CD4-positive, alpha-beta T cell (primary cell): ENCODE results near the gene HMCN1. TPM values are rescaled to one million over a fixed set of nuclear protein-coding genes. Genes with fewer than 3 reads are reported as not detected.

ENCODE experiments used
- ATAC-seq: fragments of 200-7000 bp; cut with Tn5 transposase; one replicate; pipeline ENCODE4 v1.10.0; 2022; ENCODE audit warnings: mild to moderate bottlenecking; ENCODE audit not compliant: poor library complexity
- CTCF ChIA-PET: fragments of 350-600 bp; sonication (Branson Sonifier 250); formaldehyde crosslinking; loops from one replicate; lab custom pipeline; 2021; ENCODE audit warnings: antibody characterized with exemption, inconsistent platforms; lab: Charles Lee
- POLR2A ChIA-PET: fragments of 350-600 bp; sonication (Branson Sonifier 250); formaldehyde crosslinking; loops from one replicate; lab custom pipeline; 2021; ENCODE audit warnings: antibody characterized with exemption, inconsistent platforms; lab: Charles Lee
- DNase-seq, 14 experiments: peaks; one replicate each; pipeline ENCODE4 v3.0.0-alpha.2; 2013 to 2020; ENCODE audit warnings: mixed read lengths in 2 of 14
- H3K27ac ChIP-seq, 2 donors: one replicate each; pipeline versions ENCODE4 v1.5.1 to v1.7.0; 2013; ENCODE audit warnings: low read length in 2 of 2, low read depth in 1 of 2, mild to moderate bottlenecking in 1 of 2
- H3K27me3 ChIP-seq, 2 experiments: 1 replicate in 1 of 2; 2 replicates in 1 of 2; pipeline versions ENCODE4 v1.6.1 to v1.7.0; 2013; ENCODE audit warnings: low read length in 2 of 2, control low read depth in 1 of 2, mild to moderate bottlenecking in 1 of 2, moderate library complexity in 1 of 2; ENCODE audit not compliant: insufficient read depth in 2 of 2, control insufficient read depth in 1 of 2
- H3K36me3 ChIP-seq: one replicate; pipeline ENCODE4 v1.6.1; 2013; ENCODE audit warnings: low read length, control low read depth; ENCODE audit not compliant: insufficient read depth
- H3K4me1 ChIP-seq: one replicate; pipeline ENCODE4 v1.6.1; 2013; ENCODE audit warnings: low read length, control low read depth; ENCODE audit not compliant: insufficient read depth
- H3K4me3 ChIP-seq: one replicate; pipeline ENCODE4 v1.5.1; 2013; ENCODE audit warnings: mild to moderate bottlenecking, low read length, moderate library complexity
- H3K9me3 ChIP-seq, 2 experiments: 1 replicate in 1 of 2; 2 replicates in 1 of 2; pipeline versions ENCODE4 v1.6.1 to v1.7.0; 2013; ENCODE audit warnings: low read length in 2 of 2, mild to moderate bottlenecking in 2 of 2, control low read depth in 1 of 2, moderate library complexity in 1 of 2; ENCODE audit not compliant: control insufficient read depth in 1 of 2, insufficient read depth in 1 of 2
- H3K27ac Mint-ChIP-seq: one replicate; pipeline ENCODE4 v1.8.0; 2020; ENCODE audit warnings: mixed read lengths
- H3K27me3 Mint-ChIP-seq: one replicate; pipeline ENCODE4 v1.8.0; 2021; ENCODE audit warnings: mixed read lengths
- H3K36me3 Mint-ChIP-seq: one replicate; pipeline ENCODE4 v1.8.0; 2021; ENCODE audit warnings: low read depth, mixed read lengths
- H3K4me1 Mint-ChIP-seq: one replicate; pipeline ENCODE4 v1.8.0; 2021; ENCODE audit warnings: low read depth, mixed read lengths
- H3K4me3 Mint-ChIP-seq: one replicate; pipeline ENCODE4 v1.8.0; 2020; ENCODE audit warnings: mild to moderate bottlenecking, mixed read lengths
- H3K9me3 Mint-ChIP-seq: one replicate; pipeline ENCODE4 v1.8.0; 2020; ENCODE audit warnings: mixed read lengths
- intact Hi-C, 2 experiments: fragments of 100-400 bp; cut with DNase I in 1 of 2; cut with micrococcal nuclease in 1 of 2; formaldehyde crosslinking; loops; one replicate each; pipeline versions ENCODE4 v1.15.1 to v1.9.0; 2023 to 2025; cut with DNase I, micrococcal nuclease
- total RNA-seq, 174 experiments: library from RNA in 2 of 174; stranded (reverse) in 2 of 174; gene quantifications; one replicate each; pipeline ENCODE4 v1.2.3 and lab custom pipeline; 2021 to 2026
- TF ChIP-seq, protein P1 (sequence below): fragments of 200-600 bp; IDR thresholded peaks from one replicate; pipeline ENCODE4 v1.8.0; 2022; ENCODE audit warnings: antibody characterized with exemption, mild to moderate bottlenecking

The HMCN1 gene
- total RNA-seq, 2 experiments from 2014 or later = 0.14 TPM

DNA sequence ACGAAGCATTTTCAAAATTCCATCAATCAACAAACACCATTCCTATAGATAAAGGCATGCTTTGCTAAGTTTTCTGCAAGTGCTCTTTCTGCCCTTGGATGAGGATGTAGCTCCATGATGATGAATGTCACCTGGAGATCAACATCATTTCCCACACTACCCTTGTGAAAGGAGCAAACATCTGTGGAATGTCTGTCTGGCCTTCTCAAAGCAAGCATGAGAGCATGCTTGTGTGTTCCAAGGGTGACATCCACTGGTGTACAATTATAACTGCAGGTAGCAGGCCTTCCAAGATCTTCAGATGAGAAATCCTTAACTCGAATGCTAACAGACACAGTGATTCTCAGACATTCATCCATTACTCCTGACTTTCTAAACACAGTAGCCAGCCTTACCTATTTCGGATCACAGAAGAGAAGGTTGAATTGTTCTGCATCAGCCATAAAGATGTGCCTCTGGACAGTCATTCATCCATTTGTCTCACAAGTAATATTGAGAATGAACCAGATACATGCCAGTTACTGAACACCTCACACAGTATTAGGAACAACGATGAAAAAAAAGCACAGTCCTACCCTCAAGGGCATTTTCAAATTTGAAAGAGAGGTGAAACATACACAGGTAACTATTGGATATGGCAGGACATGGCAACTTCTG, 478.5 kb downstream of the HMCN1 start:
- DNase-seq = peak in 4 of 14 experiments; percentile 8 to 57 (median 42)
- H3K9me3 Mint-ChIP-seq = no peaks in the 10 kb centered on the region
- Histone ChIP-seq H3K4me3 (no peak overlapping the region), H3K9me3 (no peaks in the 10 kb centered on the region), H3K4me1 (no peaks in the 10 kb centered on the region), H3K27ac (no peak overlapping the region), H3K36me3 (no peaks in the 10 kb centered on the region), H3K27me3 (peaks cover 0 to 11% of the 10 kb centered on the region in 2 experiments)
- ChIA-PET CTCF (no interaction called here), POLR2A (no interaction called here)
- no peaks in the 10 kb centered on the region for H3K36me3 Mint-ChIP-seq
- no peaks in the 10 kb centered on the region for H3K4me1 Mint-ChIP-seq
- TF ChIP-seq, protein P1, sequence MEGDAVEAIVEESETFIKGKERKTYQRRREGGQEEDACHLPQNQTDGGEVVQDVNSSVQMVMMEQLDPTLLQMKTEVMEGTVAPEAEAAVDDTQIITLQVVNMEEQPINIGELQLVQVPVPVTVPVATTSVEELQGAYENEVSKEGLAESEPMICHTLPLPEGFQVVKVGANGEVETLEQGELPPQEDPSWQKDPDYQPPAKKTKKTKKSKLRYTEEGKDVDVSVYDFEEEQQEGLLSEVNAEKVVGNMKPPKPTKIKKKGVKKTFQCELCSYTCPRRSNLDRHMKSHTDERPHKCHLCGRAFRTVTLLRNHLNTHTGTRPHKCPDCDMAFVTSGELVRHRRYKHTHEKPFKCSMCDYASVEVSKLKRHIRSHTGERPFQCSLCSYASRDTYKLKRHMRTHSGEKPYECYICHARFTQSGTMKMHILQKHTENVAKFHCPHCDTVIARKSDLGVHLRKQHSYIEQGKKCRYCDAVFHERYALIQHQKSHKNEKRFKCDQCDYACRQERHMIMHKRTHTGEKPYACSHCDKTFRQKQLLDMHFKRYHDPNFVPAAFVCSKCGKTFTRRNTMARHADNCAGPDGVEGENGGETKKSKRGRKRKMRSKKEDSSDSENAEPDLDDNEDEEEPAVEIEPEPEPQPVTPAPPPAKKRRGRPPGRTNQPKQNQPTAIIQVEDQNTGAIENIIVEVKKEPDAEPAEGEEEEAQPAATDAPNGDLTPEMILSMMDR = peak; percentile 23
- H3K4me3 Mint-ChIP-seq = no peak overlapping the region
- ATAC-seq = no peak
- peaks cover 58% of the 10 kb centered on the region for H3K27me3 Mint-ChIP-seq
- H3K27ac Mint-ChIP-seq = no peak overlapping the region
- intact Hi-C loops = loop anchor here (1.0 to 10.0 kb wide), 3 partner anchors 399 to 1408 kb away; no protein-coding TSS in a partner anchor

DNA sequence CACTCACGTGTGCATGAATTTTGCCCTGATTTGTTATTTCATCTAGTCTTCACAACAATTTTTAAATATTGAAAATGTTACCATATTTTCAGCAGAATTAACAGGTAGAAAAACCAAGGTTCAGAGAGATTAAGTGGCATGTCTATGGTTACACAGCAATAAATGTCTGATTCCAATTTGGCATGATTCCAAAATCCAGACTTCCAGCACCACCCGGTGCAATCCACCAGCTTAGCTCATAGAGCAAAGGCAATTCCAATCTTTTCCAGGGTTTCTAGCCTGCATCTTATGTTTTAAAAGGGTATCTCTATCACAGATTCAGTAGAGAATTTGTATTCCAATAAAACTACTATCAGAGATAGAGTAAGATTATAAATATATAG, 479.0 kb downstream of the HMCN1 start:
- H3K27me3 ChIP-seq = peaks cover 0 to 8% of the 10 kb centered on the region in 2 experiments
- no peak overlapping the region for H3K4me3 ChIP-seq
- no peaks in the 10 kb centered on the region for H3K9me3 ChIP-seq
- H3K27ac Mint-ChIP-seq = no peak overlapping the region
- ATAC-seq = no peak
- no peaks in the 10 kb centered on the region for H3K9me3 Mint-ChIP-seq
- no peak for DNase-seq
- no peaks in the 10 kb centered on the region for H3K36me3 Mint-ChIP-seq
- ChIA-PET POLR2A (no interaction called here), CTCF (no interaction called here)
- H3K27ac ChIP-seq = no peak overlapping the region
- no peaks in the 10 kb centered on the region for H3K36me3 ChIP-seq
- TF ChIP-seq, protein P1 = no peak
- no peak overlapping the region for H3K4me3 Mint-ChIP-seq
- no peaks in the 10 kb centered on the region for H3K4me1 Mint-ChIP-seq
- intact Hi-C loops = loop anchor here (5.0 to 10.0 kb wide), 2 partner anchors 1406 to 1408 kb away; no protein-coding TSS in a partner anchor
- H3K4me1 ChIP-seq = no peaks in the 10 kb centered on the region
- peaks cover 56% of the 10 kb centered on the region for H3K27me3 Mint-ChIP-seq

DNA sequence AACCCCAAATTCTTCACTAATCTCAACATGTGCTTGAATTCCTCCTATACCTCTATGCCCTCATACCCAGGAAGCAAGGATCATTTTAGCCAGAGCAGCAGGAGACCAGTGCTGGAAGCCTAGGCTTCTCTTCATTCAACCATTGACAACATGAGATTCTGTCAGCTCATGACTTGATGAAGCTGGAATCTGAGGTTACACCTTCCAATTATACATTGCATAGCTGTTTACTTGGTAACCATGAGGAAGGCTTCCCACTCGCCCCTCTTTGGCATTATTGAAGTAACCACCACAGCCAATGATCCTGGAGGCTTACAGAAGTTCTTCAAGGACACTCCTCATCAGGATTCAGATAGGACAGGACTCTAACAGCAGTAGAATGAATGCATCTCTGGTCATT, 480.6 kb downstream of the HMCN1 start:
- Mint-ChIP-seq H3K36me3 (no peaks in the 10 kb centered on the region), H3K9me3 (no peaks in the 10 kb centered on the region), H3K27ac (no peak overlapping the region), H3K4me1 (no peaks in the 10 kb centered on the region), H3K27me3 (peaks cover 40% of the 10 kb centered on the region), H3K4me3 (no peak overlapping the region)
- H3K27ac ChIP-seq = no peak overlapping the region
- ATAC-seq = no peak
- no peak for DNase-seq
- POLR2A ChIA-PET = no interaction called here
- H3K27me3 ChIP-seq = no peaks in the 10 kb centered on the region
- TF ChIP-seq, protein P1 = no peak
- intact Hi-C loops = loop anchor here (5.0 to 10.0 kb wide), 2 partner anchors 1407 to 1410 kb away; no protein-coding TSS in a partner anchor
- no peaks in the 10 kb centered on the region for H3K4me1 ChIP-seq
- H3K4me3 ChIP-seq = no peak overlapping the region
- no peaks in the 10 kb centered on the region for H3K36me3 ChIP-seq
- H3K9me3 ChIP-seq = no peaks in the 10 kb centered on the region
- CTCF ChIA-PET = no interaction called here
